ENCODE results near the gene PRCC.

PRCC gene

GRCh38 chr1:156842618-156843300 lies 75.4 kb downstream of the PRCC start:
- Histone ChIP-seq H3K4me1 (ENCODE audit: control insufficient read depth, insufficient read depth, low read length, poor library complexity, severe bottlenecking) (peaks cover 9% of the 10 kb centered on the region), H3K9me3 (ENCODE audit: control insufficient read depth, low read length) (no peaks in the 10 kb centered on the region), H3K36me3 (ENCODE audit: control insufficient read depth, insufficient read depth, low read length) (no peaks in the 10 kb centered on the region), H3K27me3 (replicated peaks; ENCODE audit: control insufficient read depth, insufficient read depth, low read length, poor library complexity, severe bottlenecking) (peaks cover 12% of the 10 kb centered on the region), H3K4me3 (ENCODE audit: insufficient read depth, low read depth, low read length, poor library complexity, severe bottlenecking) (no peak overlapping the region), H3K27ac (ENCODE audit: insufficient read depth, low read length, poor library complexity, severe bottlenecking) (no peak overlapping the region)
- no peak for DNase-seq

DNA sequence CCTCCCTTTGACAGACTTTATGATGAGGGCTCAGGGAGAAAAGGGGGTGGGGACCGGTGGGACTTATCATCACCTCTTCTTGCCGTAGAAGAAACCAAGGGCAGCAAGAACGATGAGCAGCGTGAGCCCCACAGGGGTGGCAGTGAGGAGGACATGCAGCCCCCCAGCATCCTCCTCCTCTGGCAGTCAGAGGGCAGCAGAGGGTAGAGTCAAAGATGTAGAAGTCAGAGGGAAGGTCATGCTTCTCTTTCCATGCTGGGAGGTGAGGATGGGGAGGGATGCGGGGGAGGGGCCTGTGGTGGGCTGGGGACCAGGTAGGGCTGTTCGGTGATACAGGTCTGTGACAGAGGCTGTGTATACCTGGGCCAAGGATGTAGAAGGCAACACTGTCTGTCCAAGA lies 76.8 kb downstream of the PRCC start:
- Histone ChIP-seq H3K27me3 (replicated peaks; ENCODE audit: control insufficient read depth, insufficient read depth, low read length, poor library complexity, severe bottlenecking) (peaks cover 12% of the 10 kb centered on the region), H3K4me1 (ENCODE audit: control insufficient read depth, insufficient read depth, low read length, poor library complexity, severe bottlenecking) (peaks cover 21% of the 10 kb centered on the region), H3K4me3 (ENCODE audit: insufficient read depth, low read depth, low read length, poor library complexity, severe bottlenecking) (no peak overlapping the region), H3K27ac (ENCODE audit: insufficient read depth, low read length, poor library complexity, severe bottlenecking) (no peak overlapping the region), H3K36me3 (ENCODE audit: control insufficient read depth, insufficient read depth, low read length) (no peaks in the 10 kb centered on the region), H3K9me3 (ENCODE audit: control insufficient read depth, low read length) (no peaks in the 10 kb centered on the region)
- no peak for DNase-seq

DNA sequence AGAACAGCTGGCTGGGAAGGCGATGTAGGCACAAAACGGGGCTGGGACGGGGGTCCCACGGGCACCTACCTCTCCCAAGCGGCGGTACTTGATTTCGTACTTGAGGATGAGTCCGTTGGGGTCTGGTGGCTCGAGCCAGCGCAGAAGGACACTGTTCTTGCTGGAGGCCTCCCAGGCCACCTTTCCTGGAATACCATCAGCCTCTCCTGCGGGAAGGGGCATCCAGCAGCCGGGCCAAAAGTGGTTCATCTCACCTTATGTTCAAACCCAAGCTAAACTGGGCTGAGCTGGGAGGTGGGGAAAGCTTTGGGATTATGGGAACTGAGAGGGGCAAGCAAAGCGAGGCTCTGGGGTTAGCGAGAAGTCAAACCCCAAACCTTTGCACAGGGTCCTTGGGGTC lies 77.3 kb downstream of the PRCC start:
- DNase-seq: no peak
- Histone ChIP-seq H3K27ac (ENCODE audit: insufficient read depth, low read length, poor library complexity, severe bottlenecking) (no peak overlapping the region), H3K9me3 (ENCODE audit: control insufficient read depth, low read length) (no peaks in the 10 kb centered on the region), H3K4me3 (ENCODE audit: insufficient read depth, low read depth, low read length, poor library complexity, severe bottlenecking) (no peak overlapping the region), H3K27me3 (replicated peaks; ENCODE audit: control insufficient read depth, insufficient read depth, low read length, poor library complexity, severe bottlenecking) (peaks cover 12% of the 10 kb centered on the region), H3K4me1 (ENCODE audit: control insufficient read depth, insufficient read depth, low read length, poor library complexity, severe bottlenecking) (peaks cover 23% of the 10 kb centered on the region), H3K36me3 (ENCODE audit: control insufficient read depth, insufficient read depth, low read length) (no peaks in the 10 kb centered on the region)

DNA sequence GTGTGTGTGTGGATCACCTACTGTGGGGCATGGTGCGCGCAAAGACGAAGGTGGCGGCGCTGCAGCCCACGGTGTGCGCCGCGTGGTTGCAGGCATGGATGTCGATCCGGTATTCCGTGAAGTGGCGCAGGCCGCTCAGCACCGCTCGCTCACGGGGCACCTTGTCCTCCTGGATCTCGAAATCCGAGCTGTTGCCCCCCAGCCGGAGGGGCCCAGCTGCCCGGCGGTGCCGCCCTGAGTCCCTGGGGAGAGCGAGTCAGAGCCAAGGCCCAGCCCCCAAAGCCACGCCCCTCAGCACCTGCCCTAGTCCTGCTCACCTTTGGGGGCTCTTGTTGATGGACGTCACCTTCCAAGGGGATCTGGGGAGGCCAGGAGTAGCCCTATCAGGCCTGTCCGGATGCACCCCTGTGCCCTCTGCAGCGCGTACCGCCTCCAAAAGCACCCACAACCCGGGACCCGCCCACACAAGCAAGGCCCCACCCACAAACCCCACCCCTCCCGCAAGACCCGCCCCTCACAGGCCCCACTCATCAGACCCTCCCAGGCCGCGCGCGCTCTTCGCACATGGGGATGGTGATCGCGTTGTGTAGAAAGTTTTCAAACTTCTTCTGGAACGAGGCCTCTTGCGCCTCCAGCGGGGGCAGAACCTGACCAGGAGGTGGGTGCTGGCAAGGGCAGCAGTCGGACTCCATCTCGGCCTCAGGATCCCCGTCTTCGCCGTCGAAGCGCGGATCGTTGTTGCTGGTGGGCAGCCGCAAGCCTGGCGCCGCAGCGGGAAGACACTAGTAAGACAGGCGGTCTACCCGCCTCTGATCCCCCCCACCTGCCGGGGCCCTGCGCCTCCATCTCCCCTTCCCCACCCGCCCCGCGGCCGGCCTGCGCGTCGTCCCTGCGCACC lies 78.0 kb downstream of the PRCC start:
- Histone ChIP-seq H3K4me3 (ENCODE audit: insufficient read depth, low read depth, low read length, poor library complexity, severe bottlenecking) (peak overlapping the region; percentile 28), H3K9me3 (ENCODE audit: control insufficient read depth, low read length) (no peaks in the 10 kb centered on the region), H3K36me3 (ENCODE audit: control insufficient read depth, insufficient read depth, low read length) (no peaks in the 10 kb centered on the region), H3K4me1 (ENCODE audit: control insufficient read depth, insufficient read depth, low read length, poor library complexity, severe bottlenecking) (peaks cover 23% of the 10 kb centered on the region), H3K27ac (ENCODE audit: insufficient read depth, low read length, poor library complexity, severe bottlenecking) (no peak overlapping the region), H3K27me3 (replicated peaks; ENCODE audit: control insufficient read depth, insufficient read depth, low read length, poor library complexity, severe bottlenecking) (peaks cover 12% of the 10 kb centered on the region)
- peak in 2 of 3 donors; percentile 17 for DNase-seq

DNA sequence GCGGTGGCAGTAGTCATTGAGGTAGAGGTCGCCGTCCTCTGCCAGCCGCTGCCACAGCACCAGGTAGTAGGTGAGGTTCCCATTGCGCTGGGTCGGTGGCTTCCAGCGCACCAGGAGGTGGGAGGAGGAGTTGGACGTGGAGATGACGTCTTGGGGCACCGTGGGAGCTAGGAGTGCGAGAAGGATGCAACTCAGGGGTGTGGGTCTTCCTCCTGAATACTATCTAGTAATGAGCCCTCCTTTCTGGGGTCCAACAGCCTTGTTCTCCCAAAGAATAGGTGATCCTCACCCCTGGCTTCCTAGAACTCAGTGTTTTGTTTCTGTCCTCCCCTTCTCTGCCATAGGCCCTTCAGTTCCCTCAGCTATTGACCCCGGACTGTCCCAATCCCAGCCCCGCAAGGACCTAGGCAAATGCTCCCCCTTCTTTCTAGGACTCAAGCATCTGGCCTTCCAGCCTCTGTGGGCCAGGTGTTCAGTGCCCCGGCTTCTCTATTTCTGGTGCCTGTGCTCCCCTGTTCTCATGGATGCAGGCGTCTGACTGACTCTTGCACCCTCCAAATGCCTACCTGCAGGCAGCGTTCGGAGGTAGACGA lies 78.7 kb downstream of the PRCC start:
- H3K4me1 ChIP-seq (ENCODE audit: control insufficient read depth, insufficient read depth, low read length, poor library complexity, severe bottlenecking): peaks cover 23% of the 10 kb centered on the region
- peaks cover 12% of the 10 kb centered on the region for H3K27me3 ChIP-seq (replicated peaks; ENCODE audit: control insufficient read depth, insufficient read depth, low read length, poor library complexity, severe bottlenecking)
- no peak overlapping the region for H3K27ac ChIP-seq (ENCODE audit: insufficient read depth, low read length, poor library complexity, severe bottlenecking)
- H3K36me3 ChIP-seq (ENCODE audit: control insufficient read depth, insufficient read depth, low read length): no peaks in the 10 kb centered on the region
- H3K9me3 ChIP-seq (ENCODE audit: control insufficient read depth, low read length): no peaks in the 10 kb centered on the region
- no peak overlapping the region for H3K4me3 ChIP-seq (ENCODE audit: insufficient read depth, low read depth, low read length, poor library complexity, severe bottlenecking)
- no peak for DNase-seq

GRCh38 chr1:156846643-156847042 lies 79.3 kb downstream of the PRCC start:
- Histone ChIP-seq H3K36me3 (ENCODE audit: control insufficient read depth, insufficient read depth, low read length) (no peaks in the 10 kb centered on the region), H3K27ac (ENCODE audit: insufficient read depth, low read length, poor library complexity, severe bottlenecking) (no peak overlapping the region), H3K4me1 (ENCODE audit: control insufficient read depth, insufficient read depth, low read length, poor library complexity, severe bottlenecking) (peaks cover 23% of the 10 kb centered on the region), H3K9me3 (ENCODE audit: control insufficient read depth, low read length) (no peaks in the 10 kb centered on the region), H3K4me3 (ENCODE audit: insufficient read depth, low read depth, low read length, poor library complexity, severe bottlenecking) (no peak overlapping the region), H3K27me3 (replicated peaks; ENCODE audit: control insufficient read depth, insufficient read depth, low read length, poor library complexity, severe bottlenecking) (peaks cover 12% of the 10 kb centered on the region)
- DNase-seq: no peak

- Histone ChIP-seq H3K9me3 (ENCODE audit: control insufficient read depth, low read length) (no peaks in the 10 kb centered on the region), H3K27me3 (replicated peaks; ENCODE audit: control insufficient read depth, insufficient read depth, low read length, poor library complexity, severe bottlenecking) (peaks cover 12% of the 10 kb centered on the region), H3K36me3 (ENCODE audit: control insufficient read depth, insufficient read depth, low read length) (no peaks in the 10 kb centered on the region), H3K4me1 (ENCODE audit: control insufficient read depth, insufficient read depth, low read length, poor library complexity, severe bottlenecking) (peaks cover 23% of the 10 kb centered on the region), H3K4me3 (ENCODE audit: insufficient read depth, low read depth, low read length, poor library complexity, severe bottlenecking) (no peak overlapping the region), H3K27ac (ENCODE audit: insufficient read depth, low read length, poor library complexity, severe bottlenecking) (no peak overlapping the region)
- no peak for DNase-seq
Measured at GRCh38 chr1:156847591-156848460, 80.5 kb downstream of the PRCC start.

GRCh38 chr1:156848461-156849150 lies 81.3 kb downstream of the PRCC start:
- Histone ChIP-seq H3K9me3 (ENCODE audit: control insufficient read depth, low read length) (no peaks in the 10 kb centered on the region), H3K4me3 (ENCODE audit: insufficient read depth, low read depth, low read length, poor library complexity, severe bottlenecking) (no peak overlapping the region), H3K36me3 (ENCODE audit: control insufficient read depth, insufficient read depth, low read length) (no peaks in the 10 kb centered on the region), H3K4me1 (ENCODE audit: control insufficient read depth, insufficient read depth, low read length, poor library complexity, severe bottlenecking) (peaks cover 23% of the 10 kb centered on the region), H3K27ac (ENCODE audit: insufficient read depth, low read length, poor library complexity, severe bottlenecking) (no peak overlapping the region), H3K27me3 (replicated peaks; ENCODE audit: control insufficient read depth, insufficient read depth, low read length, poor library complexity, severe bottlenecking) (peaks cover 8% of the 10 kb centered on the region)
- DNase-seq: peak; percentile 52 to 63 (median 53)

DNA sequence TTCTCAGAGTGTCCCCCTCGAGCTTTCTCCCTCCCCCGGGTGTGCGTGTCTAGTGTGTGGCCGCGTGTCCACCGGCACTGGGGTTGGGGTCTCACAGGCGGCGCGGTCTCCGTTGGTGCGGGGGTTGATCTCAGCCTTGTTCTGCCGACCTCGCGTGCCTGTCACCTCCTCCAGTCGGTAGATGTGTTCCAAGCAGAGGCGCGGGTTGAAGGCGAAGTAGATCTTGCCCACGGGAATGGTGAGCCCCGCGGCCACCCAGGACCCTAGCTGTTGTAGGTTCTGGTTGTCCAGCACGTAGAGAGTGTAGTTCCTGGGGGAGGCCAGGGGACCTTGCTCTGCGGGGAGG lies 81.8 kb downstream of the PRCC start:
- no peak for DNase-seq
- Histone ChIP-seq H3K36me3 (ENCODE audit: control insufficient read depth, insufficient read depth, low read length) (no peaks in the 10 kb centered on the region), H3K27me3 (replicated peaks; ENCODE audit: control insufficient read depth, insufficient read depth, low read length, poor library complexity, severe bottlenecking) (peaks cover 3% of the 10 kb centered on the region), H3K4me3 (ENCODE audit: insufficient read depth, low read depth, low read length, poor library complexity, severe bottlenecking) (no peak overlapping the region), H3K9me3 (ENCODE audit: control insufficient read depth, low read length) (no peaks in the 10 kb centered on the region), H3K27ac (ENCODE audit: insufficient read depth, low read length, poor library complexity, severe bottlenecking) (no peak overlapping the region), H3K4me1 (ENCODE audit: control insufficient read depth, insufficient read depth, low read length, poor library complexity, severe bottlenecking) (peaks cover 23% of the 10 kb centered on the region)

All from effector memory CD4-positive, alpha-beta T cell (primary cell).